Activated CD4-positive, alpha-beta T cell treated with anti-CD3 and anti-CD28 coated beads, Interleukin-10, Interleukin-2, amounts not matched to agents 100 ng/mL and 50 ng/mL, durations not matched to agents 16 hours and 8 hours (primary cell): ENCODE data around the gene SLC4A7.
A peak's percentile ranks its signal among the peaks of the same experiment; 100 is the strongest.
"Not testable (repeated sequence)": the region's sequence is repeated elsewhere in the genome, so short reads cannot be mapped to it uniquely, and the experiment has no call there.

Source experiments
- DNase-seq: peaks from one replicate; pipeline ENCODE4 v3.0.0-alpha.2; 2020

SLC4A7 gene

GRCh38 chr3:27357665-27358258 lies 126.4 kb downstream of the SLC4A7 start:
- peak; percentile 73 for DNase-seq

DNA sequence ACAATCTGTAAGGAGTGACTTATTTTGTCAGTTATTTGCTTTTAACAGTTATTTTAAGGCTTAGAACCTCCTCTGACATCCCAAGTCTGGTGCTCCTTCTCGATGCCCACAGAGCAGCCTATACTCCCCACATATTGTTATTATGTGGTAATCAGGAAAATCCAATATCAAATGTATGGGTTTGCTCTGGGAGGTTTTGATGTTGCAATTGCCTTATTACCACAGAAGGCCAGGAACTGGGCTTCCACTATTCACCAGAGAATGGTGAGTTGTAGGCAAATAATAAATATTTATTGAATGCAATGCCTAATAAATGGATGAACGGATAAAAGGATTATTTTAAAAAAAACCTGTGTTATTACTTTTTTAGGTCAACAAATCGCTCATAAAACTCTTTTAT lies 127.2 kb downstream of the SLC4A7 start:
- no peak for DNase-seq

GRCh38 chr3:27354588-27355203 lies 129.5 kb downstream of the SLC4A7 start:
- DNase-seq, result no peak

GRCh38 chr3:27354161-27354560 lies 130.0 kb downstream of the SLC4A7 start:
- no peak for DNase-seq

- no peak for DNase-seq
Observed at GRCh38 chr3:27353221-27353620, 131.0 kb downstream of the SLC4A7 start.

DNA sequence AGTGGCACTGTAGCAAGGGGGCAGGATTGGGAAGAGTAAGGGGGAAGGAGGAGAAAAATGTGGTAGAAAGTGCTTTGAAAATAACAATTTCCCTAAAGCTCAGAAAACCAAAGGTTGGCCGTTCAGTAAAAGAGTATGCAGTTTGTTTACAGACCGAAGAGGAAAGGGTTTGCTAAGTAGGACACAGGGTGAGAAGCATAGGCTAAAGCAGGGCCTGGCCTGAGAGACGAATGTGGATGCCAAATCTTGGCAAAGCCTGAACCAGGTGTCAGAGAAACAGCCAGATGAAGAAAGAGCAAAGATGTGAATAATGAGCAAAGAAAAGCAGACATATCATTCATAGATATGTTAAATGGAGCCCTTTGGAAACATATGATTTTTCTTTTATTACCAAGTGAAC lies 132.1 kb downstream of the SLC4A7 start:
- DNase-seq, result no peak

- peak; percentile 32 for DNase-seq
Observed at GRCh38 chr3:27349832-27350231, 134.4 kb downstream of the SLC4A7 start.

- no peak for DNase-seq
Observed at GRCh38 chr3:27345959-27346865, 138.0 kb downstream of the SLC4A7 start.

DNA sequence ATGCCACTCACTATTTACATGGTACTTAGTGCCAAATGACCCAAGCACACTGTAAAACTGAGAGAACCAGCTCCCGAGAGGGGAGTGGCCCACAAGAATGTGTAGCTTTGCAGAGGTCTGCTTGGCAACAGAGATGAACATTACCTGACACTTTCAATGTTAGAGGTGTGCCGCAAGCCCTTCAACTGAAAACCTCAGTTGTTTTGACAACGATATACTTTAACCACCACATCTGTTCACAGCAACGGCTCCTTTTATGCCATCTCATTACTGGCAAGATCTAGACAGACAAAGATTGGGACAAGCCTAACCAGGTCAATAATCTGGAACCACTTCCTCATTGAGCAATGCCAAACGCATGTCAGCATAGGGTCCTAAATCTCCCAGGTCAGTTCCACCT lies 138.7 kb downstream of the SLC4A7 start:
- DNase-seq, result peak; percentile 62

DNA sequence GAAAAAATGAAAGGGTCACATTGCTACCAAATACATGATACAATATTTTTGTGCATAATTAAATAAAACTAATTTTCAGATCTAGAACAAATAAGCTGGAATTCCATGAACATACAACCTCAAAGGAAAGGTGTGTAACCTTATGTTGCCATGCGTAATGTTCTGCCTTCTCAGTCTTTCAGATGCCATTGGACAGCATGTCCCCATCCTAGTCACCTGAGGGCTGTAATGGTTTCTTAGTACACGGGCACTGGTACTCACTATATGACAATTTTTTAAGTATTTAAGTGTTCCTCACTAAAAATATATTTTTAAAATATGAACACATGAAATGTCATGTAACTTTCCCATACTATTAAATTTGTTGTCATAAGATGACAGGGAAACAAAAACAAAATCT lies 139.1 kb downstream of the SLC4A7 start:
- no peak for DNase-seq

DNA sequence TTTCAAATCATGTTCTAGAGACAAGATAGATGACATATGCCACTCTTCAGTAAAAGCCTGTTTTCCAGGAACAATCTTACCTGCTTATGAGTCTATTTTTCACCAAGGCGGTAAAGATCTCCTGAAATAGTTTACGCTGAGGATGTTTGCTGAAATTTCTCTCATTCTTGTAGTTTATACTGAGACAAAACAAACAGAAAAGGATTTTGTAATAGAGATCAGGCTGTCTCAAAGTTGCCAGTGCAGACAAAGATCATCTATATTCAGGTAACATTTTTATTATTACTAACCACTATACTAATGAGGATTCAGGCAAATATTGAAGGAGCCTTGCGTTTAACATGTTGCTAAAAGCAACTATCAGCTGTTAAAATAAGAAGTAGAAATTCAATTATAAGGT lies 140.0 kb downstream of the SLC4A7 start:
- no peak for DNase-seq

DNA sequence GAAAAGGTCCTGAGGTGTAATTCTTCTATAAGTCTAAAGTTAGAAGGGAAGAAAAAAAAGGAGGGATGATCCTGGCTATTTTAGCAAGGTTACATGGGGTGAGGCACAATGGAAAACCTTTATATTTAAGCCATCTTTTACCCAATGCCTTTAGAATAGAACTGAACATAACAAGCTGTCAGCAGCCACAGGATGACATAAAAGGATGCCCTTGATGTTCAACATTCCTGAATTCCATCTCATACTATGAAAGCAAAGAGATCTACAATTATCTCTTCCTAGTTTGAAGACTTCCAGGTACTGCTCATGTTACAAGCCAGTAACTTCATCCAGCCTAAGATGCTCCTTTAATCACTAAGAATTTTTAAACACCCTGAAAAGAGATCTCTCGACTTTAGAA lies 141.9 kb downstream of the SLC4A7 start:
- no peak for DNase-seq

GRCh38 chr3:27340534-27340933 lies 143.7 kb downstream of the SLC4A7 start:
- DNase-seq, result no peak

DNA sequence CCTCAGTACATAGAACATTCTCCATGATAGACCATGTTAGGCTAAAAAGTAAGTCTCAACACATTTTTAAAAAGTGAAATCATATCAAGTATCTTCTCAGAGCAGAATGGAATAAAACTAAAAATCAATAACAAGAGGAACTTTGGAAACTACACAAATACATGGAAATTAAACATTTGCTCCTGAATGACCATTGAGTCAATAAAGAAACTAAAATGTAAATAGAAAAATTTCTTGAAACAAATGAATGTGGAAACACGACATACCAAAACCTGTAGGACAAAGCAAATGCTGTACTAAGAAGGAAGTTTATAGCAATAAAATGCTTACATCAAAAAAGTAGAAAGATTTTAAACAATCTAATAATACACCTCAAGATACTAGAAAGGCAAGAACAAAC lies 148.6 kb downstream of the SLC4A7 start:
- no peak for DNase-seq

- no peak for DNase-seq
Observed at GRCh38 chr3:27333843-27334242, 150.3 kb downstream of the SLC4A7 start.

DNA sequence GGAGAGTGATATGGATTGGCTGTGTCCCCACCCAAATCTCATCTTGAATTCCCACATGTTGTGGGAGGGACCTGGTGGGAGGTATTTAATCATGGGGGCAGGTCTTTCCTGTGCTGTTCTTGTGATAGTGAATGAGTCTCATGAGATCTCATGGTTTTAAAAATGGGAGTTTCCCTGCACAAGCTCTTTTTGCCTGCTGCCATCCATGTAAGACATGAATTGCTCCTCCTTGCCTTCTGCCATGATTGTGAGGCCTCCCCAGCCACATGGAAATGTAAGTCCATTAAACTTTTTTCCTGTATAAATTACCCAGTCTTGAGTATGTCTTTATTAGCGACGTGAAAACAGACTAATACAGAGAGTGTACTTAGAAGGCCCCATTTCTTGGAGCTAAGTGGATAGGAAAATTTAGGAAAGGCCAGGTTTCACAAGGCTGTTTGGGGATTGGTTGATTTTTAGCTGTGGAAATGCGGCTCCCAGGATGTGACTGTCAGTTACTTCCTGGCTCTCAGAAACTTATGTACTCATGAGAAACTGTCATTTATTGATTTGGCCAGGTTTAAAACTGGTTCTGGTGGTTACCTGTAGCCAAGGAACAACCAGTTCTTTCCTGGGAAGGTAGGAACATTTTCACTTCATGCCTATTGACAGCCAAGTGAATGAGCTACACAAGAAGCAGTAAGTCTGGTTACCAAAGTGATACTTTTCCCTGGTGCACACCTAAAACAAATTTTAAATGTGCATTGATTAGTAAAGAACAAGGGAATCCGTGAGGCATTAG lies 155.0 kb downstream of the SLC4A7 start:
- DNase-seq, result not testable (repeated sequence)

- DNase-seq, result no peak
Observed at GRCh38 chr3:27326629-27327545, 157.3 kb downstream of the SLC4A7 start.

- DNase-seq, result no peak
Observed at GRCh38 chr3:27326202-27326601, 158.0 kb downstream of the SLC4A7 start.

- no peak for DNase-seq
Observed at GRCh38 chr3:27325419-27325818, 158.8 kb downstream of the SLC4A7 start.

- DNase-seq, result no peak
Observed at GRCh38 chr3:27324686-27325085, 159.5 kb downstream of the SLC4A7 start.

DNA sequence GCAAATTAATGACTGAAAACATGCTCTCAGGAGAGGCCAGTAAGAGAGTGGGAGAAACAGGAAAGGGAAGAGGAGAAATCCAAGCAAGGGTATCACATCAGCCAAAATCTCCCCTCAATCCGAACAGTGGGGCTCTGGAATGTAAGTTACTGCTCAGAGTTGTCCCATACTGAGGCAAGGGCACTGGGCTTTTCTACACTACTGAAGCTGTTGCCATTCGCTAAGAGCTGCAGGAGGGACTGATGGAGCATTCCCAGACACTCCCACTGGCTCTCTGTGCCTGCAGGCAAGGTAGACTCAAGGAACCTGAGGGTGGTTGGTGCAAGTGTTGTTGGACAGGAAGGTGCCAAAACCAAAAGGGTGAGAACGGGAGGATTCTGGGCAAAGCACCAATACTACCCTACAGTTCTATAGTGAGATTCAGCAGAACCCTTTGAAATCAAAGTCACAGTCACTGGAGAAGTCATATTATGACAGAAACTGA lies 161.1 kb downstream of the SLC4A7 start:
- DNase-seq, result no peak
